VCaP (cell line): ENCODE results near the gene OR8B8.

Experiments used
- H3K27ac ChIP-seq: fragments of 450-650 bp; 2 replicates; pipeline ENCODE4 v1.5.1; 2017
- CTCF ChIP-seq: fragments of 450-650 bp; conservative IDR thresholded peaks from 2 replicates; pipeline ENCODE4 v1.5.1; 2017; ENCODE audit warnings: mild to moderate bottlenecking, moderate library complexity

Gene OR8B8

GRCh38 chr11:124441519-124441918 is 4.0 kb downstream of the OR8B8 start:
- no peak overlapping the region for H3K27ac ChIP-seq
- no peak for TF ChIP-seq CTCF

GRCh38 chr11:124441081-124441480 is 4.4 kb downstream of the OR8B8 start:
- no peak for TF ChIP-seq CTCF
- H3K27ac ChIP-seq: no peak overlapping the region

GRCh38 chr11:124440608-124441007 is 4.9 kb downstream of the OR8B8 start:
- TF ChIP-seq CTCF: no peak

GRCh38 chr11:124434699-124435098 is 10.8 kb downstream of the OR8B8 start:
- TF ChIP-seq CTCF: no peak
- no peak overlapping the region for H3K27ac ChIP-seq

More at GRCh38 chr11:124440608-124441007, 4.9 kb downstream of the OR8B8 start:
- H3K27ac ChIP-seq: no peak overlapping the region

- TF ChIP-seq CTCF: no peak
- no peak overlapping the region for H3K27ac ChIP-seq
Observed at GRCh38 chr11:124429599-124429998, 15.9 kb downstream of the OR8B8 start.

- no peak for TF ChIP-seq CTCF
- H3K27ac ChIP-seq: no peak within 1 kb of the TSS
Observed at GRCh38 chr11:124424384-124424921, 21.0 kb downstream of the OR8B8 start, which contains the start of gene OR8B4. OR8B4 (minus strand) TSS chr11:124424871; CDS start chr11:124424871, 0 bp downstream.

- no peak for TF ChIP-seq CTCF
- no peak overlapping the region for H3K27ac ChIP-seq
Observed at GRCh38 chr11:124421043-124421442, 24.5 kb downstream of the OR8B8 start.
